HEK293 (cell line): ENCODE measurements around the gene PLA2G4B.

Source experiments
- CTCF ChIA-PET: fragments of 350-600 bp; formaldehyde crosslinking; extraction: SDS; loops from one replicate; lab custom pipeline; 2021; ENCODE audit warnings: antibody characterized with exemption; lab: Yijun Ruan, JAX
- POLR2A ChIA-PET: fragments of 300-600 bp; formaldehyde crosslinking; extraction: SDS; loops from one replicate; lab custom pipeline; 2020; ENCODE audit warnings: antibody characterized with exemption, inconsistent platforms; lab: Yijun Ruan, JAX
- H3K27ac ChIP-seq: fragments of 200-500 bp; sonication (Bioruptor generic); 2 replicates; pipeline ENCODE4 v1.5.1; 2014; ENCODE audit warnings: low read depth, low read length, control low read depth, inconsistent platforms; ENCODE audit errors: extremely low read depth
- H3K36me3 ChIP-seq, 2 experiments: fragments of 200-500 bp in 1 of 2; sonication (Bioruptor generic) in 1 of 2; 1 replicate in 1 of 2; 2 replicates in 1 of 2; pipeline ENCODE4 v1.5.1; 2014 to 2017; ENCODE audit warnings: inconsistent platforms in 2 of 2, low read length in 2 of 2; ENCODE audit not compliant: control insufficient read depth in 2 of 2, insufficient read depth in 1 of 2
- H3K4me1 ChIP-seq: fragments of 200-500 bp; sonication (Bioruptor generic); 2 replicates; pipeline ENCODE4 v1.5.1; 2014; ENCODE audit warnings: mild to moderate bottlenecking, low read length, inconsistent platforms; ENCODE audit not compliant: control insufficient read depth, insufficient read depth
- H3K4me3 ChIP-seq: 2 replicates; pipeline ENCODE4 v1.5.1; 2011; ENCODE audit warnings: low read depth, mild to moderate bottlenecking, control low read depth, low read length, moderate library complexity
- H3K9me3 ChIP-seq: fragments of 200-500 bp; sonication (Bioruptor generic); 2 replicates; pipeline ENCODE4 v1.5.1; 2014; ENCODE audit warnings: low read depth, low read length, inconsistent platforms; ENCODE audit not compliant: control insufficient read depth, insufficient read depth
- EGR2 ChIP-seq: fragments of 450-650 bp; formaldehyde crosslinking; IDR thresholded peaks from 2 replicates; pipeline ENCODE4 v1.5.1; 2016; ENCODE audit warnings: low read depth, missing biosample characterization, missing genetic modification characterization
- GLIS1 ChIP-seq: fragments of 450-650 bp; formaldehyde crosslinking; IDR thresholded peaks from 2 replicates; pipeline ENCODE4 v1.5.1; 2016; ENCODE audit warnings: missing biosample characterization, missing genetic modification characterization
- HOXC10 ChIP-seq: sonication (generic); formaldehyde crosslinking; IDR thresholded peaks from 2 replicates; pipeline ENCODE4 v1.8.1; 2023; ENCODE audit warnings: mild to moderate bottlenecking, missing genetic modification reagents
- KLF16 ChIP-seq: fragments of 450-650 bp; formaldehyde crosslinking; IDR thresholded peaks from 2 replicates; pipeline ENCODE4 v1.5.1; 2017; ENCODE audit warnings: missing biosample characterization, missing genetic modification characterization
- ZBTB17 ChIP-seq: fragments of 450-650 bp; formaldehyde crosslinking; IDR thresholded peaks from 2 replicates; pipeline ENCODE4 v1.5.1; 2016; ENCODE audit warnings: missing biosample characterization, missing genetic modification characterization
- ZEB2 ChIP-seq: fragments of 450-650 bp; formaldehyde crosslinking; IDR thresholded peaks from 2 replicates; pipeline ENCODE4 v1.5.1; 2016; ENCODE audit warnings: missing biosample characterization, missing genetic modification characterization
- ZFP41 ChIP-seq: fragments of 450-650 bp; formaldehyde crosslinking; IDR thresholded peaks from 2 replicates; pipeline ENCODE4 v1.5.1; 2016; ENCODE audit warnings: missing biosample characterization, missing genetic modification characterization, borderline replicate concordance
- ZNF132 ChIP-seq: fragments of 450-650 bp; formaldehyde crosslinking; IDR thresholded peaks from 2 replicates; pipeline ENCODE4 v1.5.1; 2017; ENCODE audit warnings: missing biosample characterization, missing genetic modification characterization, borderline replicate concordance
- ZNF266 ChIP-seq: fragments of 450-650 bp; formaldehyde crosslinking; IDR thresholded peaks from 2 replicates; pipeline ENCODE4 v1.5.1; 2016; ENCODE audit warnings: missing biosample characterization, missing genetic modification characterization, low read depth
- ZNF292 ChIP-seq: fragments of 450-650 bp; formaldehyde crosslinking; IDR thresholded peaks from 2 replicates; pipeline ENCODE4 v1.5.1; 2016; ENCODE audit warnings: low read depth, missing biosample characterization, missing genetic modification characterization, borderline replicate concordance
- ZNF394 ChIP-seq: fragments of 450-650 bp; formaldehyde crosslinking; IDR thresholded peaks from 2 replicates; pipeline ENCODE4 v1.5.1; 2016; ENCODE audit warnings: missing biosample characterization, missing genetic modification characterization, mild to moderate bottlenecking, moderate library complexity, borderline replicate concordance
- ZNF518A ChIP-seq: fragments of 450-650 bp; formaldehyde crosslinking; conservative IDR thresholded peaks from 2 replicates; pipeline ENCODE4 v1.5.1; 2016; ENCODE audit warnings: low read depth, missing biosample characterization, missing genetic modification characterization
- ZNF76 ChIP-seq: fragments of 450-650 bp; formaldehyde crosslinking; IDR thresholded peaks from 2 replicates; pipeline ENCODE4; 2016; ENCODE audit warnings: low read depth, missing biosample characterization, missing genetic modification characterization, borderline replicate concordance
- ZSCAN18 ChIP-seq: fragments of 450-650 bp; formaldehyde crosslinking; IDR thresholded peaks from 2 replicates; pipeline ENCODE4 v1.5.1; 2016; ENCODE audit warnings: missing biosample characterization, missing genetic modification characterization
- TF ChIP-seq, protein P1 (sequence below): fragments of 450-650 bp; formaldehyde crosslinking; IDR thresholded peaks from 2 replicates; pipeline ENCODE4 v1.5.1; 2016; ENCODE audit warnings: missing biosample characterization, missing genetic modification characterization
- TF ChIP-seq, protein P2 (sequence below): fragments of 450-650 bp; formaldehyde crosslinking; IDR thresholded peaks from 2 replicates; pipeline ENCODE4 v1.5.1; 2016; ENCODE audit warnings: missing biosample characterization, missing genetic modification characterization, borderline replicate concordance

PLA2G4B gene

GRCh38 chr15:41894251-41894790 lies 55.7 kb downstream of the PLA2G4B start:
- ChIA-PET POLR2A (no interaction called here), CTCF (interaction anchor here (0.9 kb wide), 1 partner anchor 10 kb away, joined by 8 read pairs; no protein-coding TSS in a partner anchor)
- peak; percentile 34; the same call in 1 of the 2 replicates for TF ChIP-seq EGR2 (tag by site-specific recombination)
- no peak for TF ChIP-seq HOXC10
- H3K9me3 ChIP-seq, result no peaks in the 10 kb centered on the region
- H3K36me3 ChIP-seq, result no peaks in the 10 kb centered on the region
- H3K4me3 ChIP-seq, result no peak overlapping the region
- peak overlapping the region; percentile 31; the same call in 1 of the 2 replicates for H3K27ac ChIP-seq
- peaks cover 7% of the 10 kb centered on the region for H3K4me1 ChIP-seq

- no peaks in the 10 kb centered on the region for H3K36me3 ChIP-seq
- peaks cover 7% of the 10 kb centered on the region for H3K4me1 ChIP-seq
- H3K27ac ChIP-seq, result peak overlapping the region; percentile 31; the same call in 1 of the 2 replicates
- ChIA-PET POLR2A (interaction anchor here (0.6 kb wide), 1 partner anchor 44 kb away, joined by 4 read pairs; no protein-coding TSS in a partner anchor), CTCF (interaction anchor here (0.9 kb wide), 1 partner anchor 10 kb away, joined by 8 read pairs; no protein-coding TSS in a partner anchor)
- H3K9me3 ChIP-seq, result no peaks in the 10 kb centered on the region
- H3K4me3 ChIP-seq, result no peak overlapping the region
- no peak for TF ChIP-seq ZEB2 (tag by site-specific recombination)
- TF ChIP-seq, protein P1, sequence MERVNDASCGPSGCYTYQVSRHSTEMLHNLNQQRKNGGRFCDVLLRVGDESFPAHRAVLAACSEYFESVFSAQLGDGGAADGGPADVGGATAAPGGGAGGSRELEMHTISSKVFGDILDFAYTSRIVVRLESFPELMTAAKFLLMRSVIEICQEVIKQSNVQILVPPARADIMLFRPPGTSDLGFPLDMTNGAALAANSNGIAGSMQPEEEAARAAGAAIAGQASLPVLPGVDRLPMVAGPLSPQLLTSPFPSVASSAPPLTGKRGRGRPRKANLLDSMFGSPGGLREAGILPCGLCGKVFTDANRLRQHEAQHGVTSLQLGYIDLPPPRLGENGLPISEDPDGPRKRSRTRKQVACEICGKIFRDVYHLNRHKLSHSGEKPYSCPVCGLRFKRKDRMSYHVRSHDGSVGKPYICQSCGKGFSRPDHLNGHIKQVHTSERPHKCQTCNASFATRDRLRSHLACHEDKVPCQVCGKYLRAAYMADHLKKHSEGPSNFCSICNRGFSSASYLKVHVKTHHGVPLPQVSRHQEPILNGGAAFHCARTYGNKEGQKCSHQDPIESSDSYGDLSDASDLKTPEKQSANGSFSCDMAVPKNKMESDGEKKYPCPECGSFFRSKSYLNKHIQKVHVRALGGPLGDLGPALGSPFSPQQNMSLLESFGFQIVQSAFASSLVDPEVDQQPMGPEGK (tag by site-specific recombination), result peak; percentile 69
- TF ChIP-seq, protein P2, sequence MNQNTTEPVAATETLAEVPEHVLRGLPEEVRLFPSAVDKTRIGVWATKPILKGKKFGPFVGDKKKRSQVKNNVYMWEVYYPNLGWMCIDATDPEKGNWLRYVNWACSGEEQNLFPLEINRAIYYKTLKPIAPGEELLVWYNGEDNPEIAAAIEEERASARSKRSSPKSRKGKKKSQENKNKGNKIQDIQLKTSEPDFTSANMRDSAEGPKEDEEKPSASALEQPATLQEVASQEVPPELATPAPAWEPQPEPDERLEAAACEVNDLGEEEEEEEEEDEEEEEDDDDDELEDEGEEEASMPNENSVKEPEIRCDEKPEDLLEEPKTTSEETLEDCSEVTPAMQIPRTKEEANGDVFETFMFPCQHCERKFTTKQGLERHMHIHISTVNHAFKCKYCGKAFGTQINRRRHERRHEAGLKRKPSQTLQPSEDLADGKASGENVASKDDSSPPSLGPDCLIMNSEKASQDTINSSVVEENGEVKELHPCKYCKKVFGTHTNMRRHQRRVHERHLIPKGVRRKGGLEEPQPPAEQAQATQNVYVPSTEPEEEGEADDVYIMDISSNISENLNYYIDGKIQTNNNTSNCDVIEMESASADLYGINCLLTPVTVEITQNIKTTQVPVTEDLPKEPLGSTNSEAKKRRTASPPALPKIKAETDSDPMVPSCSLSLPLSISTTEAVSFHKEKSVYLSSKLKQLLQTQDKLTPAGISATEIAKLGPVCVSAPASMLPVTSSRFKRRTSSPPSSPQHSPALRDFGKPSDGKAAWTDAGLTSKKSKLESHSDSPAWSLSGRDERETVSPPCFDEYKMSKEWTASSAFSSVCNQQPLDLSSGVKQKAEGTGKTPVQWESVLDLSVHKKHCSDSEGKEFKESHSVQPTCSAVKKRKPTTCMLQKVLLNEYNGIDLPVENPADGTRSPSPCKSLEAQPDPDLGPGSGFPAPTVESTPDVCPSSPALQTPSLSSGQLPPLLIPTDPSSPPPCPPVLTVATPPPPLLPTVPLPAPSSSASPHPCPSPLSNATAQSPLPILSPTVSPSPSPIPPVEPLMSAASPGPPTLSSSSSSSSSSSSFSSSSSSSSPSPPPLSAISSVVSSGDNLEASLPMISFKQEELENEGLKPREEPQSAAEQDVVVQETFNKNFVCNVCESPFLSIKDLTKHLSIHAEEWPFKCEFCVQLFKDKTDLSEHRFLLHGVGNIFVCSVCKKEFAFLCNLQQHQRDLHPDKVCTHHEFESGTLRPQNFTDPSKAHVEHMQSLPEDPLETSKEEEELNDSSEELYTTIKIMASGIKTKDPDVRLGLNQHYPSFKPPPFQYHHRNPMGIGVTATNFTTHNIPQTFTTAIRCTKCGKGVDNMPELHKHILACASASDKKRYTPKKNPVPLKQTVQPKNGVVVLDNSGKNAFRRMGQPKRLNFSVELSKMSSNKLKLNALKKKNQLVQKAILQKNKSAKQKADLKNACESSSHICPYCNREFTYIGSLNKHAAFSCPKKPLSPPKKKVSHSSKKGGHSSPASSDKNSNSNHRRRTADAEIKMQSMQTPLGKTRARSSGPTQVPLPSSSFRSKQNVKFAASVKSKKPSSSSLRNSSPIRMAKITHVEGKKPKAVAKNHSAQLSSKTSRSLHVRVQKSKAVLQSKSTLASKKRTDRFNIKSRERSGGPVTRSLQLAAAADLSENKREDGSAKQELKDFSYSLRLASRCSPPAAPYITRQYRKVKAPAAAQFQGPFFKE (tag by site-specific recombination), result no peak
- TF ChIP-seq ZNF266 (tag by site-specific recombination), result no peak
- TF ChIP-seq ZNF132 (tag by site-specific recombination), result no peak
- peak; percentile 52; the same call in 1 of the 2 replicates for TF ChIP-seq ZBTB17 (tag by site-specific recombination)
- peak; percentile 65; the same call in 1 of the 2 replicates for TF ChIP-seq GLIS1
- TF ChIP-seq ZSCAN18 (tag by site-specific recombination), result no peak
- TF ChIP-seq ZNF394 (tag by site-specific recombination), result no peak
- no peak for TF ChIP-seq KLF16 (tag by site-specific recombination)
- TF ChIP-seq ZNF76 (tag by site-specific recombination), result no peak
- TF ChIP-seq ZNF518A (tag by site-specific recombination), result no peak
- no peak for TF ChIP-seq ZNF292 (tag by site-specific recombination)
- no peak for TF ChIP-seq ZFP41 (tag by site-specific recombination)
These were observed 56.3 kb downstream of the PLA2G4B start for GRCh38 chr15:41894791-41895463.
